Activated CD4-positive, alpha-beta T cell treated with anti-CD3 and anti-CD28 coated beads, Interleukin-2, Interleukin-4, amounts not matched to agents 100 ng/mL and 50 ng/mL, durations not matched to agents 16 hours and 8 hours (primary cell): ENCODE measurements around the gene POU6F2.

Source experiments
- DNase-seq: peaks from one replicate; pipeline ENCODE4 v3.0.0-alpha.2; 2020; ENCODE audit warnings: low spot score

POU6F2 gene

GRCh38 chr7:39509436-39509835, 531.7 kb downstream of the POU6F2 start:
- no peak for DNase-seq

DNA sequence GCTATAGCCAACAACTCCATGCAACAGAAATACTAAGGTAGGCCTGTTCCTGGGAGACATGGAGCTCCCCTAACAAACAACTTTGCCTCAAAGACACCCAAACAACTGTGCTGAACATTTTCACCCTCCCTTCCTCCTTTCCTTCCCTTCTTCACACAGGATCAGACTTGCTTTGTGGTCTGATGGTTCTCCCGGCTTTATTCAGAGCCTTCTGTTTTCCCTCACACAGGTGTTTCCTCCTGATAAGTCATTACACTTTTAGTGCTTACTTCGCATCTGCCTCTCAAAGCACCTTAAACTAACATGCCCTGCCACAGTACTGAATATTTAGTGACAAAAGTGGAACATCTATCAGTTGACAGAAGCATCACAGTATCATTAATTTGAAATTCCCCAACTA, 532.2 kb downstream of the POU6F2 start:
- DNase-seq = no peak

- DNase-seq = no peak
These were observed 533.2 kb downstream of the POU6F2 start for GRCh38 chr7:39510864-39511354.

DNA sequence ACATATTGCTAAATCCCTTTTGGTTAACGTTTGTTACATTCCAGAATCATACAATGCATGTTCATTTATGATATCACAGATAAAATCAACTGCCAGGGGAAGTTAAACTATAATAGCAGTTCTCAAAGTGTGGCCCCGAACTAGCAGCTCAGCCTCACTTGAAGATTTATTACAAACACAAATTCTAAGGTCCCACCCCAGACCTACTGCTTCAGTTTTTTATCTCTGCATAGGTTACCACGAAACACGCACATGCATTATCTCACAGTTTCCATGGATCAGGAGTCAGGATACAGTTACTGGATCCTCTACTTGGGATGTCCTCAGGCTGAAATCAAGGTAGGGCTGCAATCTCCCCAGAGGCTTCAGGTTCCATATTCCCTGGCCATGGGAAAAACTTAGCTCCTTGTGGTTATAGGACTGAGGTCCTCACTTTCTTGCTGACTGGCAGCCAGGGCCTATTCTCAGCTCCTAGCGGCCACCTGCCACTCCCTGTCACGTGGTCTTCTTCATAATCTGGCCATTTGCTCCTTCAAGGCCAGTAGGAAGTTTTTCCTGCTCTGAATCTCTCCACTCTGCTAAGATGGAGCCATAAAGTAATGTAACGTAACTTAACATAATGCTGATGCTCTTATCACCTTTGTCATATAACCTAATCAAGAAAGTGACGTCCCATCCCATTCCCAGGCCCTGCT, 538.0 kb downstream of the POU6F2 start:
- DNase-seq = no peak

DNA sequence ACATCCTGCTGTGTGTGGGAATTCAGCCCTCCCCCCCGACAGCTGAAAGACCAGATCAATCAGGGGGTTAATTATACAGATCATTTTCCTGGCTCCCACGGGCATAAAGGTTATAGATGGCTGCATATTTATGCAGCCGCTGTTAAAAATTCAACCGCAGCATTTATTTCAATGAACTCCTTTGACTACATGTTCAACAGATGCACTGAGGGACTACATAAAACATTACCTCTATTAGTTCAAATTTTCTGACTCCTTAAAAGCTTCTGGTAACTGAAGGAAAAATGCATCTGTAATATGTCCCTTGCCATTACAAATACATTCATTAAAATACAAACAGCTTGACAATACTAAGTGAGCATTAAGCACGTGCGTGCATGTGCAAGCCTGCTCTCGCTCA, 538.8 kb downstream of the POU6F2 start:
- no peak for DNase-seq

GRCh38 chr7:39517240-39517639, 539.5 kb downstream of the POU6F2 start:
- DNase-seq = no peak
